IMR-90 (cell line): Measurements from ENCODE around the gene APP. TPM values are rescaled to one million over a fixed set of nuclear protein-coding genes. Genes with fewer than 3 reads are reported as not detected.

Source experiments
- ATAC-seq: fragments of 200-7000 bp; cut with Tn5 transposase; 2 replicates; pipeline ENCODE4 v1.9.1; 2020; ENCODE audit warnings: low read depth, mild to moderate bottlenecking, moderate library complexity
- BruUV-seq: library from RNA; stranded (reverse); fragments of 400-500 nt; replicated peaks from 2 replicates; lab custom pipeline; 2021; lab: Mats Ljungman, UMichigan
- CTCF ChIA-PET: fragments of 300-600 bp; formaldehyde crosslinking; extraction: SDS; loops from one replicate; lab custom pipeline; 2021; ENCODE audit warnings: antibody characterized with exemption; lab: Yijun Ruan, JAX
- POLR2A ChIA-PET: fragments of 300-600 bp; sonication (Branson Sonifier 250); formaldehyde crosslinking; loops from one replicate; lab custom pipeline; 2022; ENCODE audit warnings: antibody characterized with exemption; ENCODE audit not compliant: unreplicated experiment; lab: Charles Lee
- DNase-seq: peaks from one replicate; pipeline ENCODE4 v3.0.0; 2013
- H2AFZ ChIP-seq: replicated peaks from 2 replicates; pipeline ENCODE3; 2013; ENCODE audit warnings: low read length, mild to moderate bottlenecking; ENCODE audit not compliant: poor library complexity
- H2AK5ac ChIP-seq: 2 replicates; pipeline ENCODE4 v1.6.1; 2013; ENCODE audit warnings: low read depth, low read length, inconsistent platforms
- H2AK9ac ChIP-seq: replicated peaks from 2 replicates; pipeline ENCODE3; 2013; ENCODE audit warnings: mild to moderate bottlenecking, low read depth, low read length, moderate library complexity; ENCODE audit not compliant: poor library complexity
- H2BK120ac ChIP-seq: 2 replicates; pipeline ENCODE4 v1.6.1; 2013; ENCODE audit warnings: low read depth, low read length, inconsistent platforms
- H2BK15ac ChIP-seq: 3 replicates; pipeline ENCODE4 v1.6.1; 2013; ENCODE audit warnings: low read depth, low read length, inconsistent platforms
- H2BK20ac ChIP-seq: 2 replicates; pipeline ENCODE4 v1.6.1; 2013; ENCODE audit warnings: low read depth, mild to moderate bottlenecking, inconsistent platforms, low read length, moderate library complexity
- H2BK5ac ChIP-seq: 2 replicates; pipeline ENCODE4 v1.6.1; 2013; ENCODE audit warnings: mild to moderate bottlenecking, low read depth, low read length, inconsistent platforms; ENCODE audit not compliant: poor library complexity, severe bottlenecking
- H3K14ac ChIP-seq: replicated peaks from 2 replicates; pipeline ENCODE4 v1.6.1; 2013; ENCODE audit warnings: low read depth, low read length, inconsistent platforms
- H3K18ac ChIP-seq: 2 replicates; pipeline ENCODE4 v1.6.1; 2013; ENCODE audit warnings: low read depth, low read length, control low read depth
- H3K23ac ChIP-seq: 2 replicates; pipeline ENCODE4 v1.6.1; 2013; ENCODE audit warnings: low read depth, low read length, inconsistent platforms
- H3K27ac ChIP-seq: 2 replicates; pipeline ENCODE4 v1.5.1; 2013; ENCODE audit warnings: mild to moderate bottlenecking, control low read depth, low read length; ENCODE audit not compliant: insufficient read depth
- H3K27me3 ChIP-seq: 2 replicates; pipeline ENCODE4 v1.6.1; 2013; ENCODE audit warnings: low read length; ENCODE audit not compliant: control insufficient read depth, insufficient read depth
- H3K36me3 ChIP-seq: 2 replicates; pipeline ENCODE4 v1.6.1; 2013; ENCODE audit warnings: low read length, mixed read lengths; ENCODE audit not compliant: control insufficient read depth, insufficient read depth
- H3K4ac ChIP-seq: 2 replicates; pipeline ENCODE4 v1.6.1; 2013; ENCODE audit warnings: low read depth, low read length, inconsistent platforms
- H3K4me1 ChIP-seq: 2 replicates; pipeline ENCODE4 v1.6.1; 2013; ENCODE audit warnings: low read length, mixed read lengths; ENCODE audit not compliant: control insufficient read depth, insufficient read depth
- H3K4me2 ChIP-seq: 2 replicates; pipeline ENCODE4 v1.6.1; 2013; ENCODE audit warnings: low read depth, mild to moderate bottlenecking, control low read depth, low read length, moderate library complexity
- H3K4me3 ChIP-seq: 2 replicates; pipeline ENCODE4 v1.5.1; 2013; ENCODE audit warnings: low read depth, mild to moderate bottlenecking, control low read depth, low read length, moderate library complexity; ENCODE audit not compliant: insufficient read depth
- H3K56ac ChIP-seq: 2 replicates; pipeline ENCODE4 v1.6.1; 2013; ENCODE audit warnings: low read length, inconsistent platforms; ENCODE audit not compliant: insufficient read depth; ENCODE audit errors: extremely low read depth
- H3K79me1 ChIP-seq, 2 experiments: 2 replicates each; pipeline ENCODE4 v1.6.1; 2013; ENCODE audit warnings: low read length in 2 of 2, inconsistent platforms in 1 of 2, low read depth in 1 of 2
- H3K9ac ChIP-seq: 2 replicates; pipeline ENCODE4 v1.6.1; 2013; ENCODE audit warnings: low read depth, low read length, control low read depth
- H3K9me1 ChIP-seq: 2 replicates; pipeline ENCODE4 v1.6.1; 2013; ENCODE audit warnings: low read length, inconsistent platforms; ENCODE audit not compliant: insufficient read depth
- H3K9me3 ChIP-seq: 2 replicates; pipeline ENCODE4 v1.6.1; 2013; ENCODE audit warnings: low read length; ENCODE audit not compliant: control insufficient read depth, insufficient read depth
- H4K20me1 ChIP-seq: 2 replicates; pipeline ENCODE4 v1.6.1; 2013; ENCODE audit warnings: low read length, inconsistent platforms; ENCODE audit not compliant: insufficient read depth
- H4K5ac ChIP-seq: 2 replicates; pipeline ENCODE4 v1.6.1; 2013; ENCODE audit warnings: mild to moderate bottlenecking, low read depth, low read length, control low read depth
- H4K8ac ChIP-seq, 2 experiments: 2 replicates each; pipeline ENCODE4 v1.6.1; 2013; ENCODE audit warnings: low read depth in 2 of 2, low read length in 2 of 2, control low read depth in 1 of 2, inconsistent platforms in 1 of 2
- H4K91ac ChIP-seq: 2 replicates; pipeline ENCODE4 v1.6.1; 2013; ENCODE audit warnings: low read depth, low read length, inconsistent platforms; ENCODE audit not compliant: insufficient read depth
- BHLHE40 ChIP-seq: fragments of 150-350 bp; IDR thresholded peaks from 2 replicates; pipeline ENCODE4 v1.6.1; 2016; ENCODE audit warnings: mild to moderate bottlenecking, low read depth, low read length
- CEBPB ChIP-seq: IDR thresholded peaks from 2 replicates; pipeline ENCODE4 v1.6.1; 2012; ENCODE audit warnings: low read depth, low read length, improper control_type of control experiment
- CHD1 ChIP-seq: IDR thresholded peaks from 2 replicates; pipeline ENCODE4 v1.6.1; 2012; ENCODE audit warnings: low read depth, low read length, improper control_type of control experiment
- FOS ChIP-seq: fragments of 150-350 bp; IDR thresholded peaks from 2 replicates; pipeline ENCODE4 v1.6.1; 2016; ENCODE audit warnings: low read depth, low read length
- MAFK ChIP-seq: IDR thresholded peaks from 2 replicates; pipeline ENCODE4 v1.6.1; 2012; ENCODE audit warnings: low read depth, low read length, improper control_type of control experiment
- MAZ ChIP-seq: IDR thresholded peaks from 2 replicates; pipeline ENCODE4 v1.6.1; 2012; ENCODE audit warnings: low read depth, mild to moderate bottlenecking, low read length, improper control_type of control experiment, moderate library complexity, borderline replicate concordance
- MXI1 ChIP-seq: IDR thresholded peaks from 2 replicates; pipeline ENCODE4 v1.6.1; 2012; ENCODE audit warnings: low read depth, mild to moderate bottlenecking, low read length, moderate library complexity, borderline replicate concordance
- POLR2A ChIP-seq: IDR thresholded peaks from 2 replicates; pipeline ENCODE4 v1.6.1; 2012; ENCODE audit warnings: mild to moderate bottlenecking, low read depth, low read length
- RAD21 ChIP-seq: IDR thresholded peaks from 2 replicates; pipeline ENCODE4 v1.6.1; 2012; ENCODE audit warnings: low read length, improper control_type of control experiment
- RCOR1 ChIP-seq: IDR thresholded peaks from 2 replicates; pipeline ENCODE4 v1.6.1; 2012; ENCODE audit warnings: mild to moderate bottlenecking, low read length, improper control_type of control experiment; ENCODE audit not compliant: insufficient replicate concordance
- RFX5 ChIP-seq: IDR thresholded peaks from 2 replicates; pipeline ENCODE4 v1.8.0; 2012; ENCODE audit warnings: low read depth, mild to moderate bottlenecking, low read length, moderate library complexity
- SMC3 ChIP-seq: fragments of 150-350 bp; IDR thresholded peaks from 2 replicates; pipeline ENCODE4 v1.6.1; 2016; ENCODE audit warnings: low read depth, mild to moderate bottlenecking, antibody characterized with exemption, low read length, moderate library complexity
- dilution Hi-C: fragments of 300-500 bp; cut with HindIII; formaldehyde crosslinking; loops from one replicate; pipeline ENCODE4 v1.14.3; 2018; ENCODE audit warnings: low sequenced_read_pairs; ENCODE audit not compliant: unreplicated experiment
- in situ Hi-C: fragments of 300-500 bp; cut with MboI; formaldehyde crosslinking; loops from 3 replicates; pipeline ENCODE4 v1.14.3; 2019; ENCODE audit warnings: low sequenced_read_pairs, inconsistent platforms, mixed read lengths
- intact Hi-C: fragments of 100-400 bp; cut with micrococcal nuclease; formaldehyde crosslinking; loops from 2 replicates; pipeline ENCODE4 v1.10.0; 2022
- polyA plus RNA-seq, 3 experiments: library from polyadenylated mRNA; depleted of rRNA; stranded (reverse); fragments of >200 nt; gene quantifications; 2 replicates each; pipeline ENCODE4 v1.2.3, GENCODE V29; 2012; ENCODE audit warnings: low replicate concordance in 1 of 3
- total RNA-seq: library from RNA; depleted of rRNA; stranded (reverse); fragments of >200 nt; gene quantifications from 2 replicates; pipeline ENCODE4 v1.2.3, GENCODE V29; 2012
- TF ChIP-seq, protein P1 (sequence below): conservative IDR thresholded peaks from 2 replicates; pipeline ENCODE4 v1.5.1; 2012; ENCODE audit warnings: mild to moderate bottlenecking, low read depth, low read length, improper control_type of control experiment
- TF ChIP-seq, protein P2 (sequence below): fragments of 150-350 bp; IDR thresholded peaks from 2 replicates; pipeline ENCODE4 v1.6.1; 2017; ENCODE audit warnings: mild to moderate bottlenecking, antibody characterized with exemption, low read length, low read depth
- TF ChIP-seq, protein P3 (sequence below): fragments of 150-350 bp; IDR thresholded peaks from 2 replicates; pipeline ENCODE4 v1.6.1; 2016; ENCODE audit warnings: low read depth, mild to moderate bottlenecking, low read length, moderate library complexity, borderline replicate concordance

Gene APP
- total and polyA plus RNA-seq, 2 of the 4 experiments (the other 2 are of a cell fraction) = 191 to 530 TPM

DNA sequence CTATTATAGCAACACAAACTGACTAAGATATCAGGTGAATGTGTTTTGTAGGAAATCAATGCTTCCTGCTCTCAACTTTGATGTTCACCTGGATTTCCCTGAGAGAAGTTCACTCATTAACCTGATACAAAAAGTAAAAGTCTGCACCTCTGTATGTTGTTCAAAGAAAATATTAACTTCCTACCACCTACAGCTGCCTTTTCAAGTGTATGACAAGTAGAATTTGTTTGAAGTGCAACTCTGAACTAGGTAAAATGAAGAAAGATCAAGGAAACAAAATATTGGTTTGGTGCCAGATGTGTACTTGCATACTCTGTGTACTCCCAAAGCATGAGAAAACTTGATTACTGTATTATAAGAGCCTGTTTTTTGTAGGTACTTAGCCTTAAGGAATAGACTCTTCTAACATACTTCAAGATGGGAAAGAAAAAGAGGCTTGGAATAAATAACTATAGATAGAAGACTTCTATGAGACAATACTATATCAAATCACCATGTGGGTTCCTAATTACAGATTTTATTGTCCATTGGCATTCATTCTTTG is 193.4 kb downstream of the APP start:
- Histone ChIP-seq H2BK120ac (no peak overlapping the region), H2AK5ac (no peak overlapping the region), H2AK9ac (no peak overlapping the region), H3K4me3 (no peak overlapping the region), H3K79me1 (peaks cover 7 to 8% of the 10 kb centered on the region in 2 experiments; a peak in 2 of 4 replicates), H2BK5ac (no peak overlapping the region), H4K91ac (no peak overlapping the region), H3K9ac (no peak overlapping the region), H3K14ac (no peak overlapping the region), H3K9me3 (peaks cover 2% of the 10 kb centered on the region; the same call in 1 of the 2 replicates), H3K9me1 (peaks cover 3% of the 10 kb centered on the region; the same call in 1 of the 2 replicates), H2BK20ac (no peak overlapping the region), H2BK15ac (no peak overlapping the region), H4K8ac (no peak overlapping the region), H3K27ac (no peak overlapping the region), H3K56ac (no peak overlapping the region), H3K18ac (no peak overlapping the region), H2AFZ (no peak overlapping the region), H4K20me1 (no peaks in the 10 kb centered on the region), H3K36me3 (peaks cover 34% of the 10 kb centered on the region), H3K23ac (no peak overlapping the region), H4K5ac (no peak overlapping the region), H3K27me3 (no peaks in the 10 kb centered on the region), H3K4me1 (no peaks in the 10 kb centered on the region), H3K4ac (no peak overlapping the region), H3K4me2 (no peak overlapping the region)
- DNase-seq = no peak
- TF ChIP-seq RCOR1 (no peak), MXI1 (no peak), SMC3 (no peak), BHLHE40 (no peak), MAZ (no peak), RAD21 (no peak), CHD1 (no peak), POLR2A (no peak), CEBPB (no peak), MAFK (no peak), FOS (no peak), RFX5 (no peak)
- TF ChIP-seq, protein P1, sequence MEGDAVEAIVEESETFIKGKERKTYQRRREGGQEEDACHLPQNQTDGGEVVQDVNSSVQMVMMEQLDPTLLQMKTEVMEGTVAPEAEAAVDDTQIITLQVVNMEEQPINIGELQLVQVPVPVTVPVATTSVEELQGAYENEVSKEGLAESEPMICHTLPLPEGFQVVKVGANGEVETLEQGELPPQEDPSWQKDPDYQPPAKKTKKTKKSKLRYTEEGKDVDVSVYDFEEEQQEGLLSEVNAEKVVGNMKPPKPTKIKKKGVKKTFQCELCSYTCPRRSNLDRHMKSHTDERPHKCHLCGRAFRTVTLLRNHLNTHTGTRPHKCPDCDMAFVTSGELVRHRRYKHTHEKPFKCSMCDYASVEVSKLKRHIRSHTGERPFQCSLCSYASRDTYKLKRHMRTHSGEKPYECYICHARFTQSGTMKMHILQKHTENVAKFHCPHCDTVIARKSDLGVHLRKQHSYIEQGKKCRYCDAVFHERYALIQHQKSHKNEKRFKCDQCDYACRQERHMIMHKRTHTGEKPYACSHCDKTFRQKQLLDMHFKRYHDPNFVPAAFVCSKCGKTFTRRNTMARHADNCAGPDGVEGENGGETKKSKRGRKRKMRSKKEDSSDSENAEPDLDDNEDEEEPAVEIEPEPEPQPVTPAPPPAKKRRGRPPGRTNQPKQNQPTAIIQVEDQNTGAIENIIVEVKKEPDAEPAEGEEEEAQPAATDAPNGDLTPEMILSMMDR = no peak
- TF ChIP-seq, protein P2, sequence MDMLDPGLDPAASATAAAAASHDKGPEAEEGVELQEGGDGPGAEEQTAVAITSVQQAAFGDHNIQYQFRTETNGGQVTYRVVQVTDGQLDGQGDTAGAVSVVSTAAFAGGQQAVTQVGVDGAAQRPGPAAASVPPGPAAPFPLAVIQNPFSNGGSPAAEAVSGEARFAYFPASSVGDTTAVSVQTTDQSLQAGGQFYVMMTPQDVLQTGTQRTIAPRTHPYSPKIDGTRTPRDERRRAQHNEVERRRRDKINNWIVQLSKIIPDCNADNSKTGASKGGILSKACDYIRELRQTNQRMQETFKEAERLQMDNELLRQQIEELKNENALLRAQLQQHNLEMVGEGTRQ = no peak
- TF ChIP-seq, protein P3, sequence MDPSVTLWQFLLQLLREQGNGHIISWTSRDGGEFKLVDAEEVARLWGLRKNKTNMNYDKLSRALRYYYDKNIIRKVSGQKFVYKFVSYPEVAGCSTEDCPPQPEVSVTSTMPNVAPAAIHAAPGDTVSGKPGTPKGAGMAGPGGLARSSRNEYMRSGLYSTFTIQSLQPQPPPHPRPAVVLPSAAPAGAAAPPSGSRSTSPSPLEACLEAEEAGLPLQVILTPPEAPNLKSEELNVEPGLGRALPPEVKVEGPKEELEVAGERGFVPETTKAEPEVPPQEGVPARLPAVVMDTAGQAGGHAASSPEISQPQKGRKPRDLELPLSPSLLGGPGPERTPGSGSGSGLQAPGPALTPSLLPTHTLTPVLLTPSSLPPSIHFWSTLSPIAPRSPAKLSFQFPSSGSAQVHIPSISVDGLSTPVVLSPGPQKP = no peak
- no TSS peak for BruUV-seq
- ChIA-PET POLR2A (no interaction called here), CTCF (no interaction called here)
- no peak for ATAC-seq
- intact Hi-C loops = no loop called here
- in situ Hi-C loops = no loop called here
- dilution Hi-C loops = no loop called here
